Measurements from ENCODE around the gene TXNRD2.
"Not testable (repeated sequence)": the region's sequence is repeated elsewhere in the genome, so short reads cannot be mapped to it uniquely, and the experiment has no call there.

Gene TXNRD2

DNA sequence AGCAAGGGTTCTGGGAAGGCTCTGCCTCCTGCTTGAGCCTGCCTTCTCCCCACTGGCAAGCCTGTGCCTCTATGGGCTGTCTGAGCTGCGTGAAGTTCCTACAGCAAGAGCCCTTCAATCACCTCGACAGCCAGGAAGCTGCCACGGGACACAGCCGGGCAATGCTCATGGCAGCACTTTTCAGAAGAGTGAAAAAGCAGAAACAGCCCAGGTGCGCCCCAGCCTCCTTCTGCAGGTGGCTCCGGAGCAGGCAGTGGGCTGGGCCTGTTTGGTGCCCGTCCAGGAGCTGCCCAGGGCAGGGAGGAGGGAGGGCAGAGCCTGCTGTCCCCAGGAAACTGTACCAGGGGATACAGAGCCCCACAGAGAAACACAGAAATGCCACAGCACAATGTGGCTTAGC is 24.7 kb downstream of the TXNRD2 start:
- no peaks in the 10 kb centered on the region for H3K27me3 Mint-ChIP-seq (ENCODE audit: low read depth)
- peaks cover 13% of the 10 kb centered on the region for H3K36me3 Mint-ChIP-seq (ENCODE audit: low read depth)
- H3K27ac Mint-ChIP-seq: no peak overlapping the region

DNA sequence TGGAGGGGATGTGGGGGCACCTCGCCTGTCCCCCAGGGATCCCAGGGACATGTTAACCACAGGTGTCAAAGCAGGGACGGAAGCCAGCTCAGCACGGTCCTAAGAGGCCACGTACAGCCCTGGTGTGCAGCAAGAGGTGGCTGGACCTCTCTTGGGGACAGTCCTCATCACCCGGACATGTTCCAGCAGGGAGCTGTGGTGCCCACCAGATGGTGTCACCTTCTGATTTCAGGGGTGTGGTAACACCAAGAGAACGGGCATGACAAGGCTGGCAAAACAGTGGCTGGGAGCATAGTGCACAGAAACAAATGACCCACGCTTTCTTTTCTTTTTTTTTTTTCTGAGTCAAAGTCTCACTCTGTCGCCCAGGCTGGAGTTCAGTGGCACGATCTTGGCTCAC is 25.6 kb downstream of the TXNRD2 start:
- no peaks in the 10 kb centered on the region for H3K27me3 Mint-ChIP-seq (ENCODE audit: low read depth)
- no peaks in the 10 kb centered on the region for H3K4me1 Mint-ChIP-seq (ENCODE audit: low read depth)
- no peak overlapping the region for H3K27ac Mint-ChIP-seq
- peaks cover 16% of the 10 kb centered on the region for H3K36me3 Mint-ChIP-seq (ENCODE audit: low read depth)
- H3K4me3 Mint-ChIP-seq: no peak overlapping the region
- H3K9me3 Mint-ChIP-seq: no peaks in the 10 kb centered on the region

More for the DNA sequence above, 24.7 kb downstream of the TXNRD2 start:
- H3K4me1 Mint-ChIP-seq (ENCODE audit: low read depth): no peaks in the 10 kb centered on the region
- no peaks in the 10 kb centered on the region for H3K9me3 Mint-ChIP-seq
- no peak overlapping the region for H3K4me3 Mint-ChIP-seq

DNA sequence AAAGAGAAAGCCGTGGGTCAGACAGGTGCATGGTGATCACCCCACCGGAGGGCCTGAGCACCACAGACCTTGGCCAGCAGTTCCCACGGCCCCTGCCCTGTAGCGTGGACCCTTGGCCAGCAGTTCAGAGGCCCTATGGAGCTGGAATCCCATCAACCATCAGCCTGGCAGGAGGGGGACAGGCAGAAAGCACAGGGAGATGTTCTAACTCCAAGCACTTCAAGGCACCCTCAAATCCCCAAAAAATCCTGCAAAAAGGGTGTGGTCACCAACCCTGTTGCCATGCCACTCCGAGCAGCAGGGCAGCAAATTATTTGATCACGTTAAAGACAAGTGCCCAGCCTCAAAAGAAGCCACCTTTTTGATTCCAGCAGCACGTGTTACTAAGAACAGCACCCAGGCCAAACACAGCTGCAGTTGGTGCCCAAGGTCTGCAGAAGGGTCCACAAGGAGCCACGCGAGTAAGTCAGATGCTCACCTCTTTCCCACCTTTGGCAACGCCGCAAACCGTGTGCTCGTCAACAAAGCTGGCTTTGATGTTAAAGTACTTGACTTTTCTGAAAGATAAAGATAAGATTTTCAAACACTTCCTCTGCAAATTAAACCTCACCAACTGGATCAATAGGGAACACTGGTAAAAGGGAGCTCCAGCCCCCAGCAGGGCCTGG is 26.2 kb downstream of the TXNRD2 start:
- H3K27ac Mint-ChIP-seq: no peak overlapping the region

DNA sequence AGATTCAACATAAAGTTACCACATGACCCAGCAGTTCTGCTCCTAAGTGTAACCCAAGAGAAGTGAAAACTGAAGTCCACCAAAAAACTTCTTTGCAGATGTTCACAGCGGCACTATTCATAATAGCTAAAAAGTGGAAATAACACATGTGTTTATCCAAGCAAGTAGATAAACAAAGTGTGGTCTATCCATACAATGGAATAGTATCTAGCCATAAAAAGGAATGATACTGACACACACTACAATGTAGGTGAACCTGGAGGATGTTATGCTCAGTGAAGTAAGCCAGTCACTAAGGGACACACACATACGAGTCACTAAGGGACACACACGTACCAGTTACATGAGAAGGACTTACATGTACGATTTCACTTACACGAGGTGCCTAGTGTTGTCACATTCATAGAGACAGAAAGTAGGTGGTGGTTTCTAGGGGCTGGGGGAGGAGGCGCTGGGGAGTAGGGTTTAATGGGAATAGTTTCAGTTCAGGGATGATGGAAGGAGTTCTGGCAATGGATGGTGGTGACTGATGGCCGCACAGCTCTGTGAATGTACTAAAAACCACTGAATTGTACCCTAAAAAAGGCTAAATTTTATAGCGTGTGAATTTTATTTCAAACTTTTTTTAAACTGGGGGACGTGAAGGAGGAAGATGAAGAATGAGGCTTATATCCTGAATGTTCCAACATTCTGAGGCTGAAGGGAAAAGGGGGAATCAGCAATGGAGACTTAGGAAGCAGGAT is 27.2 kb downstream of the TXNRD2 start:
- Mint-ChIP-seq H3K4me3 (no peak overlapping the region), H3K36me3 (ENCODE audit: low read depth) (peaks cover 18% of the 10 kb centered on the region), H3K27ac (no peak overlapping the region), H3K27me3 (ENCODE audit: low read depth) (no peaks in the 10 kb centered on the region), H3K9me3 (no peaks in the 10 kb centered on the region), H3K4me1 (ENCODE audit: low read depth) (peaks cover 1% of the 10 kb centered on the region)

More for the DNA sequence above, 26.2 kb downstream of the TXNRD2 start:
- Mint-ChIP-seq H3K36me3 (ENCODE audit: low read depth) (peaks cover 16% of the 10 kb centered on the region), H3K4me3 (no peak overlapping the region), H3K4me1 (ENCODE audit: low read depth) (no peaks in the 10 kb centered on the region), H3K27me3 (ENCODE audit: low read depth) (no peaks in the 10 kb centered on the region), H3K9me3 (no peaks in the 10 kb centered on the region)

DNA sequence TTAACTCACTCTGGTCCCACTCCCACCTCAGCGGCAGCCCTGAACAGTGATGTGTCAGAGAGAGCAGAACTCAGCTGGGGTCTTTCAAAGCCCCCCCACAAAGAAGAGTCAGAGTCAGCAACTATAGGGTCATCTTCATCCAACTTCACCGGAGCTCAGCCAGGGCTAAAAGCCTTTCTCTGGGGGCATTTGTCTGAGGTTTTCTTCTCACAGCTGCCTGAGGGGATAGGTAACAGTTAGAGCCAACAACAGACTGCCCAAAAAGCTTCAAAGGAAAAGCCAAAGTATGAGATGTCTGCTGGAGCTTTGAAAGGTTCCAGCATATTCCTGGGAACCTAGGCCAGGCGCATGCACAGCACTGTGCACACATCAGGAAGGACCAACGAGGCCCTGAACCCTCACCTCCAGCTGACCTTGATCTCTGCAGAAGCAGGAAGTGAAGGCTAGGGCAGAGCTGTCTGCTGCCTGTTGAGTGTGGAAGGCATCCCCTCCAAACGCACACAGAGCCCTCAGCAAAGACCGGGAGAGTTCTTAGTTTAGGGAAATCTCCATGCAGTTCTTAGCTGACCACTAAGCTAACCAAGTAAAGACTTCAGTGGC is 28.2 kb downstream of the TXNRD2 start:
- no peak overlapping the region for H3K27ac Mint-ChIP-seq
- peaks cover 18% of the 10 kb centered on the region for H3K36me3 Mint-ChIP-seq (ENCODE audit: low read depth)
- no peaks in the 10 kb centered on the region for H3K9me3 Mint-ChIP-seq
- peaks cover 1% of the 10 kb centered on the region for H3K4me1 Mint-ChIP-seq (ENCODE audit: low read depth)
- no peak overlapping the region for H3K4me3 Mint-ChIP-seq
- no peaks in the 10 kb centered on the region for H3K27me3 Mint-ChIP-seq (ENCODE audit: low read depth)

DNA sequence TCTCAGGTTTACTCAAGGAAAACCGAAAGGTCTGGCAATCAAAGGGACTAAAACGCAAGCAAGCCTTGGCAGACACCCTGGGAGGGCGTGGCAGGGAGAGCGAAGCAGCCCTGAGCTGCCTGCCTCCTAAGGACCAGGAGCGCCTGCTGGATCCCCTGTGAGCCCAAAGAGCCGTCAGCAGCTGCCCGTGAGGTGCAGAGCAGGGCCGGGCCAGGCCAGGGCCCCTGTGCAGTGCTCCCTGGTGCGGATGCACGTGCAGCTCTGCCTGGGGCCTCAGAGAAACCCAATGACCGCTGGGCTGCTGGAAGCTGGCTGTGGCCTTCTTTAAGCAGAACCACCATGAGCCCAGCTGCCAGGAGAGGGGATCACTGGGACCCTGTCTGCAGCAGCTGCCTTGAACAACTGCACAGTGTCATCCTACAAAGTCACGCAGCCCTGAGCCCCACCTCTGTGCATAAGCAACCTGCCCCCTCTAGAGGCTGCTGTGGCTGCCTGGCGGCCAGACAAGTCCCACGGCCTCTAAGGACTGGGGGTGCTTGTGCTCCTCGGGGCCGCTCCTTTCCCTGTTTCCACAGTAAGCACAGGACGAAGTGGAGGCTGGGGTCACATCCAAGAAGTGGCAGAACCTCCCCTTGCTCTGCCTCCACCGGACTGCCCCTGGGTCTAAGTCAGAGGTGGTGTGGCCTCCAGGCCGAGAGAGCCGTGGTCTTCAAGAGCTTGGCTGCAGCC is 29.2 kb downstream of the TXNRD2 start:
- peaks cover 18% of the 10 kb centered on the region for H3K36me3 Mint-ChIP-seq (ENCODE audit: low read depth)
- no peaks in the 10 kb centered on the region for H3K9me3 Mint-ChIP-seq
- no peak overlapping the region for H3K4me3 Mint-ChIP-seq
- H3K27ac Mint-ChIP-seq: no peak overlapping the region
- peaks cover 1% of the 10 kb centered on the region for H3K4me1 Mint-ChIP-seq (ENCODE audit: low read depth)
- no peaks in the 10 kb centered on the region for H3K27me3 Mint-ChIP-seq (ENCODE audit: low read depth)

DNA sequence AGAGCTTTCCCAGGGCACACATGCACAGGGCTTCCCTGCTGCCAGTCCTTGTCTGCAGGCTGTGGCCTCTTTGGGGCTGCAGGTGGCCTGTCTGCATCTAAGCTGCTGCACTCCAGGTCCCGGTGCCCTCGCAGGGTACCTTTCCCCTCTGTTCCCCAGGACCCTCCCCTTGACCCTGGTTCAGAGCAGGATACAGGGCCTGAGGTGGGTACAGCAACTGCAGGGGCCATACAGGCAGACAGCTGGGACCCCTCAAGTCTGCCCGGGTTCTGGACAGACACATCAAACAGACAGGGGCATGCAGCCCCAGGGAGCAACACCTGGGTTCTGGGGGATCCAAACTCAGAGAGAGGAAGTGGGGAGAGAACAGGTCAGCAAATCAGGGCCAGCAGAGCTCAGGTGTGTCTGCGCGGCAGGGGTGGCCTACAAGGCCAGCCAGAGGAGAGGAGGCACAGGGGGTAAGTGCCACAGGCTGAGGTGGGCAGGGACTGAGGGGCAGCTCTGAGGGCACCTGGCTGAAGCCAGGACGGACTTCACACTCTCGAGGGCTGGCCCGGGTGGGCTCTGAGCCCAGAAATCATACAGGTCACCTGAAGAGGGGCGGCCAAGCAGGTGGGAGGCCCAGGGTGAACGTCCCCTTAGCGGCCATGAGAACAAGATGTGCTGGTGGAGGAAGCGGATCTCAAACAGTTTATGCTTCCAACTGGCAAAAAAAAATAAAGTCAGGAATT is 29.9 kb downstream of the TXNRD2 start:
- Mint-ChIP-seq H3K9me3 (no peaks in the 10 kb centered on the region), H3K4me3 (no peak overlapping the region), H3K36me3 (ENCODE audit: low read depth) (peaks cover 18% of the 10 kb centered on the region), H3K27ac (no peak overlapping the region), H3K4me1 (ENCODE audit: low read depth) (peaks cover 1% of the 10 kb centered on the region), H3K27me3 (ENCODE audit: low read depth) (no peaks in the 10 kb centered on the region)

DNA sequence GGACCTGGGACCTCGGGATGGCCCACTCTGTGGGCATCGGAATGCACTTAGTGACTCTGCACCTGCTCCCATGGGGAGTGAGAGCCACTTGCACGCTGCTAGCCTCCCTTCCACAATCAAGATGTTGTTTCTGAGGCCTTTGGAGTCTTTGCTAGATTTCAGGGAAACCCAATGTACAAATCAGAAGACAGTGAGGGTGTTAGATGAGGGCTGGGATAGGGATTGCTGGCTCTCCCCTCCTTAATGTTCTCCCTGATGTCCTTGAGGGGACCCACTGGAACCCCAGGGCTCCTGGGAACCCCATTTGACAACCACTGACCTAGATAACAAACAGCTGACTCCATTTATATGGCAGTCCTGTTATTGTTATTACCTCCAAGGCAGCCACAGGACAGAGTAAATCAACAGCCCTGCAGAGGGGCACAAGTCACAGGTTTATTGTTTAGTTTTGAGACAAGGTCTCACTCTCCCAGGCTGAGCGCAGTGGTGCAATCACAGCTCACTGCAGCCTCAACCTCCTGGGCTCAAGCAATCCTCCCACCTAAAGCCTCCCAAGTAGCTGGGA is 31.4 kb downstream of the TXNRD2 start:
- Mint-ChIP-seq H3K4me1 (ENCODE audit: low read depth) (peaks cover 1% of the 10 kb centered on the region), H3K9me3 (no peaks in the 10 kb centered on the region), H3K4me3 (no peak overlapping the region), H3K27ac (no peak overlapping the region), H3K27me3 (ENCODE audit: low read depth) (no peaks in the 10 kb centered on the region), H3K36me3 (ENCODE audit: low read depth) (peaks cover 18% of the 10 kb centered on the region)

DNA sequence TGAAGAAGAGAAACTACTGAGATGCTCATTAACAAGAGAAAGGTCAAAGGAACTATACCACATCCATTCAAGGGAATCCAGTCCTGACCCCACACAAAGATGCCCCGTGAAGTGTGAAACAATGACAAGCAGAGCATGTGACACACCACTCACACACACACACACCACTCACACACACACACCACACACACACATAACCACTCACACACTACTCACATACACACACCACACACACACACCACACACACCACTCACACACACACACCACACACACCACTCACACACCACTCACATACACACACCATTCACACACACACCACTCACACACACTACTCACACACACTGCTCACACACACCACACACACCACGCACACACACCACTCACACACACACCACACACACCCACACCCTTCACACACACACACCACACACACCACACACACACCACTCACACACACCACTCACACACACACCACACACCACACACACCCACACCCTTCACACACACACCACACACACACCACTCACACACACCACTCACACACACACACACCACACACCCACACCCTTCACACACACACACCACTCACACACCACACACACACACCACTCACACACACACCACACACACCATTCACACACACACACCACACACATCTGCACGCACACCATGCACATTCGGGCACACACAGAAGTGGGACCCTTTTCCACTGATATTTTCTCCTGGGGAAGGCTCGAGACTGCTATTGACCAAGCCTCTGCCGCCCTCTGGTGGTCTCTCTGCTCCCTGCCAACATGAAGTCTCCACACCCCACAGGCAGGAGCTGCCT is 32.1 kb downstream of the TXNRD2 start:
- peaks cover 14% of the 10 kb centered on the region for H3K36me3 Mint-ChIP-seq (ENCODE audit: low read depth)
- H3K9me3 Mint-ChIP-seq: no peaks in the 10 kb centered on the region
- H3K4me3 Mint-ChIP-seq: no peak overlapping the region
- H3K4me1 Mint-ChIP-seq (ENCODE audit: low read depth): peaks cover 1% of the 10 kb centered on the region
- no peaks in the 10 kb centered on the region for H3K27me3 Mint-ChIP-seq (ENCODE audit: low read depth)
- H3K27ac Mint-ChIP-seq: no peak overlapping the region

DNA sequence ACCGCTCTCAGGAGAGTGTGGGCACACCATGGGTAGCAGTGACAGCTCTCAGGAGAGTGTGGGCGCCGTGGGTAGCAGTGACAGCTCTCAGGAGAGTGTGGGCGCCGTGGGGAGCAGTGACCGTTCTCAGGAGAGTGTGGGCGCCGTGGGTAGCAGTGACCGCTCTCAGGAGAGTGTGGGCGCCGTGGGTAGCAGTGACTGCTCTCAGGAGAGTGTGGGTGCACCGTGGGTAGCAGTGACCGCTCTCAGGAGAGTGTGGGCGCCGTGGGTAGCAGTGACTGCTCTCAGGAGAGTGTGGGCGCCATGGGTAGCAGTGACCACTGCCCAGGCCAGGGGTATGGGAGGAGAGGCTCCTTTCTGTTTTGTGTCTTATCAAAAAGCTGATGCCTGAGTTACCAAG is 33.7 kb downstream of the TXNRD2 start:
- H3K27ac Mint-ChIP-seq; H3K9me3 Mint-ChIP-seq; H3K36me3 Mint-ChIP-seq (ENCODE audit: low read depth); H3K27me3 Mint-ChIP-seq (ENCODE audit: low read depth); H3K4me3 Mint-ChIP-seq; H3K4me1 Mint-ChIP-seq (ENCODE audit: low read depth): not testable (repeated sequence)

DNA sequence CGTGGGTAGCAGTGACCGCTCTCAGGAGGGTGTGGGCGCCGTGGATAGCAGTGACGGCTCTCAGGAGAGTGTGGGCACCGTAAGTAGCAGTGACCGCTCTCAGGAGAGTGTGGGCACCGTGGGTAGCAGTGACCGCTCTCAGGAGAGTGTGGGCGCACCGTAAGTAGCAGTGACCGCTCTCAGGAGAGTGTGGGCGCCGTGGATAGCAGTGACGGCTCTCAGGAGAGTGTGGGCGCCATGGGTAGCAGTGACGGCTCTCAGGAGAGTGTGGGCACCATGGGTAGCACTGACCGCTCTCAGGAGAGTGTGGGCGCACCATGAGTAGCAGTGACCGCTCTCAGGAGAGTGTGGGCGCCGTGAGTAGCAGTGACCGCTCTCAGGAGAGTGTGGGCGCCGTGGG is 34.8 kb downstream of the TXNRD2 start:
- not testable (repeated sequence) for H3K27ac Mint-ChIP-seq; H3K4me1 Mint-ChIP-seq (ENCODE audit: low read depth); H3K4me3 Mint-ChIP-seq; H3K27me3 Mint-ChIP-seq (ENCODE audit: low read depth); H3K36me3 Mint-ChIP-seq (ENCODE audit: low read depth); H3K9me3 Mint-ChIP-seq

DNA sequence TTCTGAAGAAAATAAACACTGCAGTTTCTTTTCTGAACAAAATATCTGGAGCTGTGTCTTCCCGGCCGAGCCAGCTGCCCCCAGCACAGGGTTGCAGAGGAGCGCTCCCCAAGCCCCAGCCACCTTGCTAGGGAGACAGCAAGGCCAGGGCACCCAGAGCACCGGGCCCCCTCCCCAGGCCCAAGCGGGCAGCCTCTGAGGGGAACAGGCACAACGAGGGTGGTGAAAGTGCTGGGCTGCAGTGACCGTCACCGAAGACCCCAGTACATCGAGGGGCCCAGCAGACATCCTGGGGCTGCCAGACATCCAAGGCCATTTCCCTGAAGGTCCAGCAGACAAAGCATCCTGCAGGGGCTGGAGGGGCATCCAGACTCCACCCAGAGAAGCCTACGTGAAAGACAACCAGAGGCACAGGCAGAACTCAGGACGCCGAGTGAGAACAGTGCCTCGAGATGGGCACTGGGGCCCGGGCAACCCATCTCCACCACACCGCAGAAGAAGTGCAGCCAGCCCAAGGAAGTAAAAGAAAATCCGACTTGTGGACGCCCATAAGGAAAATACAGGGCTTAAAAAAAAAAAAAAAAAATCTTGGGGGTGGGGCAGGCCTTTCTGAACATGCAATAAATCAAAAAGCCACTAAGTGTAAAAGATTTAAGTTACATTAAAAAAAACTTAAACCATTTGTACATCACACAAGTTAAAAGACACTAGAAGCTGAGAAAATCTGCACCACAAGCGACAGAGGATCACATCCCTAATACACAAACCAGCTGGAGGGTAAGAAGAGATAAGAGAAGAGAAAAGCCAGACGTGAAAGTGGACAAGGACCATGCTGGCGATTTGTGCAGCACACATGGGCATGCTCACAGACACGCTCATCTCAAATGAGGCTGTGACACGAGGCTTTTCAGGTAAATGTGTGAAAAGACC is 36.0 kb downstream of the TXNRD2 start:
- H3K36me3 Mint-ChIP-seq (ENCODE audit: low read depth): peaks cover 1% of the 10 kb centered on the region
- peaks cover 1% of the 10 kb centered on the region for H3K4me1 Mint-ChIP-seq (ENCODE audit: low read depth)
- H3K9me3 Mint-ChIP-seq: no peaks in the 10 kb centered on the region
- no peak overlapping the region for H3K4me3 Mint-ChIP-seq
- no peaks in the 10 kb centered on the region for H3K27me3 Mint-ChIP-seq (ENCODE audit: low read depth)
- H3K27ac Mint-ChIP-seq: no peak overlapping the region
